Loucy (cell line): ENCODE measurements around the gene ASPA.
"Not testable (repeated sequence)": the region's sequence is repeated elsewhere in the genome, so short reads cannot be mapped to it uniquely, and the experiment has no call there.

Experiments
- H2AFZ ChIP-seq: fragments of 200-600 bp; sonication (generic); 2 replicates; pipeline ENCODE4 v1.6.0; 2016; ENCODE audit warnings: antibody characterized with exemption, mild to moderate bottlenecking, low read length, moderate library complexity
- H3F3A ChIP-seq: fragments of 200-600 bp; 2 replicates; pipeline ENCODE4 v1.6.0; 2016; ENCODE audit warnings: antibody characterized with exemption, low read depth, mild to moderate bottlenecking
- H3K27me3 ChIP-seq: fragments of 200-600 bp; sonication (generic); 2 replicates; pipeline ENCODE4 v1.6.1; 2014; ENCODE audit warnings: low read length, mild to moderate bottlenecking; ENCODE audit not compliant: insufficient read depth, poor library complexity, severe bottlenecking
- H3K36me3 ChIP-seq: fragments of 200-600 bp; sonication (generic); 2 replicates; pipeline ENCODE4 v1.6.1; 2016; ENCODE audit warnings: low read length; ENCODE audit not compliant: insufficient read depth
- H3K4me1 ChIP-seq: fragments of 200-600 bp; sonication (generic); 2 replicates; pipeline ENCODE4 v1.5.1; 2014; ENCODE audit warnings: low read length, mild to moderate bottlenecking; ENCODE audit not compliant: insufficient read depth, poor library complexity, severe bottlenecking
- H3K4me2 ChIP-seq: fragments of 200-600 bp; sonication (generic); 2 replicates; pipeline ENCODE4 v1.6.0; 2014; ENCODE audit warnings: antibody characterized with exemption, low read length, low read depth, mild to moderate bottlenecking; ENCODE audit not compliant: poor library complexity, severe bottlenecking
- H3K4me3 ChIP-seq: fragments of 200-600 bp; sonication (generic); 2 replicates; pipeline ENCODE4 v1.5.1; 2014; ENCODE audit warnings: low read length, mild to moderate bottlenecking, mixed read lengths; ENCODE audit not compliant: poor library complexity, severe bottlenecking
- H3K79me2 ChIP-seq: fragments of 200-600 bp; sonication (generic); 2 replicates; pipeline ENCODE4 v1.6.1; 2014; ENCODE audit warnings: low read length; ENCODE audit not compliant: insufficient read depth
- H3K9ac ChIP-seq: fragments of 200-600 bp; sonication (generic); 2 replicates; pipeline ENCODE4 v1.6.0; 2014; ENCODE audit warnings: mild to moderate bottlenecking, low read depth, low read length, moderate library complexity; ENCODE audit not compliant: poor library complexity, severe bottlenecking
- H3K9me2 ChIP-seq: fragments of 200-600 bp; sonication (generic); replicated peaks from 2 replicates; pipeline ENCODE4 v1.6.1; 2016; ENCODE audit warnings: low read depth, low read length, mixed read lengths
- H3K9me3 ChIP-seq: fragments of 200-600 bp; sonication (generic); 2 replicates; pipeline ENCODE4 v1.6.1; 2014; ENCODE audit warnings: mild to moderate bottlenecking, antibody characterized with exemption, low read length, low read depth; ENCODE audit not compliant: insufficient read depth
- H4K20me1 ChIP-seq: fragments of 200-600 bp; sonication (generic); 2 replicates; pipeline ENCODE4 v1.6.0; 2014; ENCODE audit warnings: antibody characterized with exemption, low read length, mild to moderate bottlenecking; ENCODE audit not compliant: insufficient read depth, poor library complexity, severe bottlenecking
- CTCF ChIP-seq: fragments of 200-600 bp; sonication (generic); conservative IDR thresholded peaks from 2 replicates; pipeline ENCODE4 v1.5.1; 2014; ENCODE audit warnings: mild to moderate bottlenecking, antibody characterized with exemption, low read length
- EZH2phosphoT487 ChIP-seq: fragments of 200-600 bp; IDR thresholded peaks from 2 replicates; pipeline ENCODE4 v1.6.1; 2018; ENCODE audit warnings: antibody characterized with exemption, mild to moderate bottlenecking, moderate library complexity, borderline replicate concordance

ASPA gene

GRCh38 chr17:3440451-3440850 is 35.3 kb upstream of the ASPA start:
- TF ChIP-seq EZH2phosphoT487 (no peak), CTCF (no peak)
- Histone ChIP-seq H3K9ac (no peak overlapping the region), H3K4me1 (no peaks in the 10 kb centered on the region), H3K79me2 (no peaks in the 10 kb centered on the region), H3K4me2 (no peak overlapping the region), H3K36me3 (no peaks in the 10 kb centered on the region), H4K20me1 (no peaks in the 10 kb centered on the region), H3F3A (no peaks in the 10 kb centered on the region), H3K4me3 (no peak overlapping the region), H3K9me2 (no peaks in the 10 kb centered on the region), H3K27me3 (no peaks in the 10 kb centered on the region), H3K9me3 (no peaks in the 10 kb centered on the region), H2AFZ (no peak overlapping the region)

GRCh38 chr17:3447625-3448024 is 28.2 kb upstream of the ASPA start:
- H3K9ac ChIP-seq, result no peak overlapping the region
- TF ChIP-seq EZH2phosphoT487 (no peak), CTCF (peak; percentile 60)
- H3K36me3 ChIP-seq, result no peaks in the 10 kb centered on the region
- no peaks in the 10 kb centered on the region for H3K79me2 ChIP-seq
- H3F3A ChIP-seq, result no peaks in the 10 kb centered on the region
- H3K27me3 ChIP-seq, result no peaks in the 10 kb centered on the region
- H3K4me1 ChIP-seq, result no peaks in the 10 kb centered on the region
- no peak overlapping the region for H3K4me2 ChIP-seq
- no peaks in the 10 kb centered on the region for H3K9me3 ChIP-seq
- no peak overlapping the region for H2AFZ ChIP-seq
- no peaks in the 10 kb centered on the region for H3K9me2 ChIP-seq
- H3K4me3 ChIP-seq, result no peak overlapping the region
- no peaks in the 10 kb centered on the region for H4K20me1 ChIP-seq

- H3K27me3 ChIP-seq, result no peaks in the 10 kb centered on the region
- peak overlapping the region; percentile 26; the same call in 1 of the 2 replicates for H2AFZ ChIP-seq
Measured at GRCh38 chr17:3448059-3448665, 27.6 kb upstream of the ASPA start.

GRCh38 chr17:3466355-3466754 is 9.4 kb upstream of the ASPA start:
- H4K20me1 ChIP-seq, H3F3A ChIP-seq, H3K27me3 ChIP-seq, H3K9ac ChIP-seq, H3K9me2 ChIP-seq, H3K4me3 ChIP-seq, H3K9me3 ChIP-seq, H3K36me3 ChIP-seq, H2AFZ ChIP-seq, H3K4me1 ChIP-seq, H3K4me2 ChIP-seq, H3K79me2 ChIP-seq: not testable (repeated sequence)

More at GRCh38 chr17:3448059-3448665, 27.6 kb upstream of the ASPA start:
- H3K4me1 ChIP-seq, result no peaks in the 10 kb centered on the region
- no peaks in the 10 kb centered on the region for H4K20me1 ChIP-seq
- H3K4me3 ChIP-seq, result no peak overlapping the region
- no peaks in the 10 kb centered on the region for H3K9me2 ChIP-seq
- no peaks in the 10 kb centered on the region for H3K36me3 ChIP-seq
- H3K4me2 ChIP-seq, result no peak overlapping the region
- H3K79me2 ChIP-seq, result no peaks in the 10 kb centered on the region
- TF ChIP-seq CTCF (no peak), EZH2phosphoT487 (no peak)
- no peaks in the 10 kb centered on the region for H3F3A ChIP-seq
- no peak overlapping the region for H3K9ac ChIP-seq
- no peaks in the 10 kb centered on the region for H3K9me3 ChIP-seq
